ENCODE data around the gene SLAMF6.
A peak's percentile ranks its signal among the peaks of the same experiment; 100 is the strongest.

SLAMF6 gene

GRCh38 chr1:160547422-160547821 lies 24.4 kb upstream of the SLAMF6 start:
- Histone ChIP-seq H3K36me3 (replicated peaks; ENCODE audit: insufficient read depth, low read length) (no peaks in the 10 kb centered on the region), H3K4me2 (ENCODE audit: low read depth, low read length) (no peak overlapping the region), H3K27me3 (replicated peaks; ENCODE audit: insufficient read depth, low read length) (no peaks in the 10 kb centered on the region), H3K4me3 (ENCODE audit: low read length) (no peak overlapping the region), H4K20me1 (ENCODE audit: insufficient read depth, low read length) (no peaks in the 10 kb centered on the region), H3F3A (ENCODE audit: insufficient read depth, low read length) (no peaks in the 10 kb centered on the region), H2AFZ (ENCODE audit: low read length) (no peak overlapping the region), H3K79me2 (ENCODE audit: low read length) (no peaks in the 10 kb centered on the region), H3K4me1 (ENCODE audit: low read length) (no peaks in the 10 kb centered on the region), H3K9ac (ENCODE audit: low read length) (no peak overlapping the region), H3K9me3 (replicated peaks; ENCODE audit: insufficient read depth, low read length) (no peaks in the 10 kb centered on the region), H3K9me2 (replicated peaks; ENCODE audit: insufficient read depth, low read length) (no peaks in the 10 kb centered on the region), H3K27ac (ENCODE audit: low read length) (no peak overlapping the region)
- DNase-seq, result no peak
- no peak for TF ChIP-seq EZH2 (optimal IDR thresholded peaks at IDR 0.05; ENCODE audit: low read depth, low read length)

GRCh38 chr1:160546942-160547341 lies 23.9 kb upstream of the SLAMF6 start:
- no peaks in the 10 kb centered on the region for H3K36me3 ChIP-seq (replicated peaks; ENCODE audit: insufficient read depth, low read length)
- no peak overlapping the region for H3K9ac ChIP-seq (ENCODE audit: low read length)
- no peak for TF ChIP-seq CTCF (IDR thresholded peaks at IDR 0.05; ENCODE audit: low read length)
- TF ChIP-seq EZH2phosphoT487 (IDR thresholded peaks at IDR 0.05; ENCODE audit: low read length), result no peak
- TF ChIP-seq EZH2 (optimal IDR thresholded peaks at IDR 0.05; ENCODE audit: low read depth, low read length), result no peak
- no peak overlapping the region for H2AFZ ChIP-seq (ENCODE audit: low read length)
- H3K27me3 ChIP-seq (replicated peaks; ENCODE audit: insufficient read depth, low read length), result no peaks in the 10 kb centered on the region
- H3K79me2 ChIP-seq (ENCODE audit: low read length), result no peaks in the 10 kb centered on the region
- H3K4me2 ChIP-seq (ENCODE audit: low read depth, low read length), result no peak overlapping the region
- no peaks in the 10 kb centered on the region for H3K9me3 ChIP-seq (replicated peaks; ENCODE audit: insufficient read depth, low read length)
- no peaks in the 10 kb centered on the region for H3K9me2 ChIP-seq (replicated peaks; ENCODE audit: insufficient read depth, low read length)
- no peaks in the 10 kb centered on the region for H4K20me1 ChIP-seq (ENCODE audit: insufficient read depth, low read length)
- no peak overlapping the region for H3K4me3 ChIP-seq (ENCODE audit: low read length)
- H3F3A ChIP-seq (ENCODE audit: insufficient read depth, low read length), result no peaks in the 10 kb centered on the region
- DNase-seq, result no peak
- H3K27ac ChIP-seq (ENCODE audit: low read length), result no peak overlapping the region
- H3K4me1 ChIP-seq (ENCODE audit: low read length), result no peaks in the 10 kb centered on the region

DNA sequence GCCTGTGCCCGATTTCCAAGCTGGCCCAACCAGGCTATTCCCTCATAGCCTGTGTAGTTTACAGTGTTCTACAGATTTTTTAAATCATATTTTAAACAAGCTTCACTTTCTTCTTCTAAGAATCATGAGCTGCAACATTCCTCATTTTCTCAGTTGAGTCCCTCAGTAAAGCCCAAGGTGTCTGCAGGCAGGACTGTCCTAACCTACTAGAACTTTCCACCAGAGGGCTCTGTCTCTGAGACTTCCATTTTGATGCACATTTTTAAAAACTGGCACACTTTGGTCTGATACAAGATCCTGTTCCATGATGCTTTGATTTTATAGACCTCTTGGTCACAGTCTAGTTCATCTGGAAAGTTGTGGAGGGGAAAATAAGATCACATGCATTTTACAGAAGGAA lies 21.6 kb upstream of the SLAMF6 start:
- no peak for TF ChIP-seq EZH2 (optimal IDR thresholded peaks at IDR 0.05; ENCODE audit: low read depth, low read length)
- TF ChIP-seq CTCF (IDR thresholded peaks at IDR 0.05; ENCODE audit: low read length), result peak; percentile 74
- TF ChIP-seq EZH2phosphoT487 (IDR thresholded peaks at IDR 0.05; ENCODE audit: low read length), result no peak
- peaks cover 15% of the 10 kb centered on the region for H3K4me1 ChIP-seq (ENCODE audit: low read length)
- H2AFZ ChIP-seq (ENCODE audit: low read length), result no peak overlapping the region; the same call in 1 of the 2 replicates
- no peaks in the 10 kb centered on the region for H3K79me2 ChIP-seq (ENCODE audit: low read length)
- H3K27me3 ChIP-seq (replicated peaks; ENCODE audit: insufficient read depth, low read length), result no peaks in the 10 kb centered on the region
- no peak overlapping the region for H3K4me3 ChIP-seq (ENCODE audit: low read length)
- DNase-seq, result peak; percentile 38
- H3F3A ChIP-seq (ENCODE audit: insufficient read depth, low read length), result peaks cover 13% of the 10 kb centered on the region
- H3K4me2 ChIP-seq (ENCODE audit: low read depth, low read length), result no peak overlapping the region
- H3K9me2 ChIP-seq (replicated peaks; ENCODE audit: insufficient read depth, low read length), result no peaks in the 10 kb centered on the region
- H3K27ac ChIP-seq (ENCODE audit: low read length), result no peak overlapping the region
- no peaks in the 10 kb centered on the region for H4K20me1 ChIP-seq (ENCODE audit: insufficient read depth, low read length)
- no peaks in the 10 kb centered on the region for H3K36me3 ChIP-seq (replicated peaks; ENCODE audit: insufficient read depth, low read length)
- no peak overlapping the region for H3K9ac ChIP-seq (ENCODE audit: low read length)
- no peaks in the 10 kb centered on the region for H3K9me3 ChIP-seq (replicated peaks; ENCODE audit: insufficient read depth, low read length)

GRCh38 chr1:160542303-160542945 lies 19.4 kb upstream of the SLAMF6 start:
- H3K4me3 ChIP-seq (ENCODE audit: low read length), result no peak overlapping the region
- H3K9me2 ChIP-seq (replicated peaks; ENCODE audit: insufficient read depth, low read length), result no peaks in the 10 kb centered on the region
- no peaks in the 10 kb centered on the region for H3K36me3 ChIP-seq (replicated peaks; ENCODE audit: insufficient read depth, low read length)
- H3K27ac ChIP-seq (ENCODE audit: low read length), result no peak overlapping the region
- DNase-seq, result no peak
- 0 out of 2 replicates have a peak overlapping the region, but pooled peaks have one; percentile 0 for H2AFZ ChIP-seq (ENCODE audit: low read length)
- no peaks in the 10 kb centered on the region for H4K20me1 ChIP-seq (ENCODE audit: insufficient read depth, low read length)
- peaks cover 26% of the 10 kb centered on the region for H3K4me1 ChIP-seq (ENCODE audit: low read length)
- no peaks in the 10 kb centered on the region for H3K27me3 ChIP-seq (replicated peaks; ENCODE audit: insufficient read depth, low read length)
- no peak overlapping the region for H3K9ac ChIP-seq (ENCODE audit: low read length)
- TF ChIP-seq EZH2 (optimal IDR thresholded peaks at IDR 0.05; ENCODE audit: low read depth, low read length), result no peak
- no peak for TF ChIP-seq CTCF (IDR thresholded peaks at IDR 0.05; ENCODE audit: low read length)
- no peak for TF ChIP-seq EZH2phosphoT487 (IDR thresholded peaks at IDR 0.05; ENCODE audit: low read length)
- peaks cover 14% of the 10 kb centered on the region for H3F3A ChIP-seq (ENCODE audit: insufficient read depth, low read length)
- H3K79me2 ChIP-seq (ENCODE audit: low read length), result no peaks in the 10 kb centered on the region
- H3K4me2 ChIP-seq (ENCODE audit: low read depth, low read length), result no peak overlapping the region
- H3K9me3 ChIP-seq (replicated peaks; ENCODE audit: insufficient read depth, low read length), result no peaks in the 10 kb centered on the region
